Prostate gland (tissue), 2 donors: ENCODE data around the gene GSC. TPM values are rescaled to one million over a fixed set of nuclear protein-coding genes. Genes with fewer than 3 reads are reported as not detected.

Source experiments
- DNase-seq: peaks from one replicate; pipeline ENCODE4 v3.0.0-alpha.2; 2019; ENCODE audit warnings: low spot score
- H3K27ac ChIP-seq, 2 donors: fragments of 200-600 bp; sonication (generic); 2 replicates each; pipeline ENCODE4 v1.5.1; 2017 to 2019
- H3K27me3 ChIP-seq: fragments of 200-600 bp; sonication (generic); replicated peaks from 2 replicates; pipeline ENCODE4 v1.5.1; 2019; ENCODE audit not compliant: insufficient read depth
- H3K36me3 ChIP-seq, 2 donors: fragments of 200-600 bp; sonication (generic); 1 replicate in 1 of 2; 2 replicates in 1 of 2; pipeline versions ENCODE4 v1.5.1 to v1.8.1; 2017 to 2019
- H3K4me1 ChIP-seq: fragments of 200-600 bp; sonication (generic); replicated peaks from 2 replicates; pipeline ENCODE4 v1.5.1; 2019
- H3K4me3 ChIP-seq, 2 donors: fragments of 200-600 bp; sonication (generic); 2 replicates each; pipeline ENCODE4 v1.5.1; 2017 to 2019
- H3K9me3 ChIP-seq: fragments of 200-600 bp; sonication (generic); 2 replicates; pipeline ENCODE4 v1.5.1; 2017
- CTCF ChIP-seq, 4 experiments: fragments of 200-600 bp in 2 of 4; fragments of 450-650 bp in 2 of 4; sonication (generic) in 2 of 4; IDR thresholded peaks; 1 replicate in 3 of 4; 2 replicates in 1 of 4; pipeline ENCODE4 v1.5.1; 2016 to 2019; ENCODE audit warnings: antibody characterized with exemption in 4 of 4, mild to moderate bottlenecking in 2 of 4, moderate library complexity in 2 of 4
- POLR2A ChIP-seq: fragments of 450-650 bp; IDR thresholded peaks from one replicate; pipeline ENCODE4 v1.6.1; 2016; ENCODE audit warnings: antibody characterized with exemption, mild to moderate bottlenecking
- POLR2AphosphoS5 ChIP-seq: sonication (generic); formaldehyde crosslinking; IDR thresholded peaks from one replicate; pipeline ENCODE4 v1.6.1; 2017; ENCODE audit warnings: antibody characterized with exemption
- WGBS: methylation state at CpG from one replicate; pipeline ENCODE4 v1.1.5; 2018; 5-methylcytosine and 5-hydroxymethylcytosine counted together
- intact Hi-C: fragments of 100-400 bp; cut with DNase I; formaldehyde crosslinking; loops from one replicate; pipeline ENCODE4 v1.14.2; 2022
- total RNA-seq, 2 donors: library from RNA; depleted of rRNA; stranded (reverse); fragments of >200 nt; gene quantifications; one replicate each; pipeline ENCODE4 v1.1.0, GENCODE V29; 2016

The GSC gene
- total RNA-seq, 2 donors from 2014 or later: 2.7 to 3.6 TPM

- 98% methylated on average over 2 of the region's 2 CpGs for WGBS
- no peak for DNase-seq
- Histone ChIP-seq H3K36me3 (no peaks in the 10 kb centered on the region), H3K4me3 (no peak overlapping the region), H3K4me1 (no peaks in the 10 kb centered on the region), H3K27ac (no peak overlapping the region), H3K9me3 (no peaks in the 10 kb centered on the region), H3K27me3 (no peaks in the 10 kb centered on the region)
- intact Hi-C loops: no loop called here
- TF ChIP-seq CTCF (IDR thresholded peaks at IDR 0.05) (no peak), POLR2A (no peak), POLR2AphosphoS5 (no peak)
Observed at GRCh38 chr14:94797887-94798286, 28.0 kb upstream of the GSC start.

- Histone ChIP-seq H3K27ac (no peak overlapping the region), H3K36me3 (no peaks in the 10 kb centered on the region), H3K4me1 (no peaks in the 10 kb centered on the region), H3K9me3 (no peaks in the 10 kb centered on the region), H3K27me3 (no peaks in the 10 kb centered on the region), H3K4me3 (no peak overlapping the region)
- DNase-seq: no peak
- intact Hi-C loops: no loop called here
- TF ChIP-seq CTCF (IDR thresholded peaks at IDR 0.05) (no peak), POLR2AphosphoS5 (no peak), POLR2A (no peak)
Observed at GRCh38 chr14:94796278-94796677, 26.4 kb upstream of the GSC start.

- intact Hi-C loops: no loop called here
- Histone ChIP-seq H3K9me3 (no peaks in the 10 kb centered on the region), H3K4me3 (no peak overlapping the region), H3K4me1 (no peaks in the 10 kb centered on the region), H3K27me3 (no peaks in the 10 kb centered on the region), H3K27ac (no peak overlapping the region), H3K36me3 (no peaks in the 10 kb centered on the region)
- DNase-seq: no peak
- TF ChIP-seq POLR2AphosphoS5 (no peak), CTCF (IDR thresholded peaks at IDR 0.05) (no peak), POLR2A (no peak)
- 84% methylated on average over 3 of the region's 3 CpGs for WGBS
Observed at GRCh38 chr14:94795372-94795771, 25.5 kb upstream of the GSC start.

- H3K4me1 ChIP-seq: no peaks in the 10 kb centered on the region
Observed at GRCh38 chr14:94793901-94794300, 24.0 kb upstream of the GSC start.

More at GRCh38 chr14:94793901-94794300, 24.0 kb upstream of the GSC start:
- DNase-seq: no peak
- H3K36me3 ChIP-seq: no peaks in the 10 kb centered on the region
- no peak overlapping the region for H3K4me3 ChIP-seq
- H3K9me3 ChIP-seq: no peaks in the 10 kb centered on the region
- no peak overlapping the region for H3K27ac ChIP-seq
- H3K27me3 ChIP-seq: no peaks in the 10 kb centered on the region
- 97% methylated on average over 7 of the region's 7 CpGs for WGBS
- intact Hi-C loops: no loop called here
- TF ChIP-seq CTCF (IDR thresholded peaks at IDR 0.05): no peak
- no peak for TF ChIP-seq POLR2AphosphoS5
- TF ChIP-seq POLR2A: no peak
